ENCODE results near the gene KY.

GRCh38 chr3:134618478-134619300, 32.1 kb downstream of the KY start:
- TF ChIP-seq POLR2A (IDR thresholded peaks at IDR 0.05), result no peak
- no peak for TF ChIP-seq CTCF (IDR thresholded peaks at IDR 0.05)
